Body of pancreas (tissue), 4 donors: ENCODE measurements around the gene ACCS. TPM values are rescaled to one million over a fixed set of nuclear protein-coding genes. Genes with fewer than 3 reads are reported as not detected.
A peak's percentile ranks its signal among the peaks of the same experiment; 100 is the strongest.

Source experiments
- ATAC-seq: fragments of 150-250 bp; one replicate; pipeline ENCODE4 v1.9.1; 2016
- DNase-seq, 4 donors: peaks; one replicate each; pipeline ENCODE4 v3.0.0-alpha.2; 2019
- H3K27ac ChIP-seq, 4 donors: fragments of 200-600 bp; sonication (generic); 1 replicate in 3 of 4; 2 replicates in 1 of 4; pipeline versions ENCODE4 v1.5.1 to v1.6.1; 2016 to 2019; ENCODE audit warnings: mild to moderate bottlenecking in 1 of 4, mixed read lengths in 1 of 4, moderate library complexity in 1 of 4
- H3K27me3 ChIP-seq, 2 donors: fragments of 200-600 bp; sonication (generic); one replicate each; pipeline ENCODE4 v1.6.0; 2016; ENCODE audit warnings: mild to moderate bottlenecking in 1 of 2
- H3K36me3 ChIP-seq, 2 donors: fragments of 200-600 bp; sonication (generic); replicated peaks in 1 of 2; 2 replicates each; pipeline ENCODE4 v1.5.1; 2016; ENCODE audit warnings: low read depth in 2 of 2; ENCODE audit not compliant: insufficient read depth in 1 of 2
- H3K4me1 ChIP-seq: fragments of 200-600 bp; sonication (generic); one replicate; pipeline ENCODE4 v1.6.0; 2016
- H3K4me3 ChIP-seq, 2 donors: fragments of 200-600 bp; sonication (generic); 1 replicate in 1 of 2; 2 replicates in 1 of 2; pipeline ENCODE4 v1.5.1; 2016 to 2019
- H3K9me3 ChIP-seq, 3 donors: fragments of 200-600 bp; sonication (generic); 1 replicate in 2 of 3; 2 replicates in 1 of 3; pipeline ENCODE4 v1.5.1; 2016
- POLR2A ChIP-seq, 3 donors: fragments of 450-650 bp; IDR thresholded peaks; one replicate each; pipeline ENCODE4 v1.6.1; 2016; ENCODE audit warnings: antibody characterized with exemption in 3 of 3, mild to moderate bottlenecking in 2 of 3
- WGBS, 2 donors: methylation state at CpG; one replicate each; pipeline ENCODE4 v1.1.5; 2017; 5-methylcytosine and 5-hydroxymethylcytosine counted together
- intact Hi-C: fragments of 100-400 bp; cut with DNase I; formaldehyde crosslinking; loops from one replicate; pipeline ENCODE4 v1.15.1; 2023
- total RNA-seq, 2 donors: library from RNA; depleted of rRNA; stranded (reverse); fragments of >200 nt; gene quantifications; one replicate each; pipeline ENCODE4 v1.1.0, GENCODE V29; 2016
- TF ChIP-seq, protein P1 (sequence below), 7 experiments: fragments of 450-650 bp in 4 of 7; fragments of 200-600 bp in 3 of 7; sonication (generic) in 3 of 7; IDR thresholded peaks; one replicate each; pipeline ENCODE4 v1.5.1; 2016 to 2019; ENCODE audit warnings: antibody characterized with exemption in 7 of 7

ACCS gene, protein sequence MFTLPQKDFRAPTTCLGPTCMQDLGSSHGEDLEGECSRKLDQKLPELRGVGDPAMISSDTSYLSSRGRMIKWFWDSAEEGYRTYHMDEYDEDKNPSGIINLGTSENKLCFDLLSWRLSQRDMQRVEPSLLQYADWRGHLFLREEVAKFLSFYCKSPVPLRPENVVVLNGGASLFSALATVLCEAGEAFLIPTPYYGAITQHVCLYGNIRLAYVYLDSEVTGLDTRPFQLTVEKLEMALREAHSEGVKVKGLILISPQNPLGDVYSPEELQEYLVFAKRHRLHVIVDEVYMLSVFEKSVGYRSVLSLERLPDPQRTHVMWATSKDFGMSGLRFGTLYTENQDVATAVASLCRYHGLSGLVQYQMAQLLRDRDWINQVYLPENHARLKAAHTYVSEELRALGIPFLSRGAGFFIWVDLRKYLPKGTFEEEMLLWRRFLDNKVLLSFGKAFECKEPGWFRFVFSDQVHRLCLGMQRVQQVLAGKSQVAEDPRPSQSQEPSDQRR
- total RNA-seq = 10 to 100 TPM; 14.3 to 64.9 TPM

GRCh38 chr11:44065841-44066731 is at the start of gene ACCS:
Gene ACCS, plus strand, starts transcription at chr11:44066270. Its CDS starts 1,358 bp downstream, at chr11:44067628.
- H3K9me3 ChIP-seq = no peaks in the 10 kb centered on the region
- peak within 1 kb of the TSS; percentile 70 to 73 for H3K4me3 ChIP-seq
- peak; percentile 94 for ATAC-seq
- H3K4me1 ChIP-seq = peaks cover 11% of the 10 kb centered on the region
- peak within 1 kb of the TSS; percentile 89 to 94 (median 90) for H3K27ac ChIP-seq
- no peaks in the 10 kb centered on the region for H3K36me3 ChIP-seq
- no peaks in the 10 kb centered on the region for H3K27me3 ChIP-seq
- 0% methylated on average over 43 to 70 of the region's 70 CpGs for WGBS, 2 donors
- TF ChIP-seq, protein P1, sequence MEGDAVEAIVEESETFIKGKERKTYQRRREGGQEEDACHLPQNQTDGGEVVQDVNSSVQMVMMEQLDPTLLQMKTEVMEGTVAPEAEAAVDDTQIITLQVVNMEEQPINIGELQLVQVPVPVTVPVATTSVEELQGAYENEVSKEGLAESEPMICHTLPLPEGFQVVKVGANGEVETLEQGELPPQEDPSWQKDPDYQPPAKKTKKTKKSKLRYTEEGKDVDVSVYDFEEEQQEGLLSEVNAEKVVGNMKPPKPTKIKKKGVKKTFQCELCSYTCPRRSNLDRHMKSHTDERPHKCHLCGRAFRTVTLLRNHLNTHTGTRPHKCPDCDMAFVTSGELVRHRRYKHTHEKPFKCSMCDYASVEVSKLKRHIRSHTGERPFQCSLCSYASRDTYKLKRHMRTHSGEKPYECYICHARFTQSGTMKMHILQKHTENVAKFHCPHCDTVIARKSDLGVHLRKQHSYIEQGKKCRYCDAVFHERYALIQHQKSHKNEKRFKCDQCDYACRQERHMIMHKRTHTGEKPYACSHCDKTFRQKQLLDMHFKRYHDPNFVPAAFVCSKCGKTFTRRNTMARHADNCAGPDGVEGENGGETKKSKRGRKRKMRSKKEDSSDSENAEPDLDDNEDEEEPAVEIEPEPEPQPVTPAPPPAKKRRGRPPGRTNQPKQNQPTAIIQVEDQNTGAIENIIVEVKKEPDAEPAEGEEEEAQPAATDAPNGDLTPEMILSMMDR (IDR thresholded peaks at IDR 0.05) = peak; percentile 75 to 96 (median 91)
- peak; percentile 66 to 85 (median 81) for TF ChIP-seq POLR2A (IDR thresholded peaks at IDR 0.05)
- intact Hi-C loops = no loop called here
- peak; percentile 96 to 98 (median 96) for DNase-seq

DNA sequence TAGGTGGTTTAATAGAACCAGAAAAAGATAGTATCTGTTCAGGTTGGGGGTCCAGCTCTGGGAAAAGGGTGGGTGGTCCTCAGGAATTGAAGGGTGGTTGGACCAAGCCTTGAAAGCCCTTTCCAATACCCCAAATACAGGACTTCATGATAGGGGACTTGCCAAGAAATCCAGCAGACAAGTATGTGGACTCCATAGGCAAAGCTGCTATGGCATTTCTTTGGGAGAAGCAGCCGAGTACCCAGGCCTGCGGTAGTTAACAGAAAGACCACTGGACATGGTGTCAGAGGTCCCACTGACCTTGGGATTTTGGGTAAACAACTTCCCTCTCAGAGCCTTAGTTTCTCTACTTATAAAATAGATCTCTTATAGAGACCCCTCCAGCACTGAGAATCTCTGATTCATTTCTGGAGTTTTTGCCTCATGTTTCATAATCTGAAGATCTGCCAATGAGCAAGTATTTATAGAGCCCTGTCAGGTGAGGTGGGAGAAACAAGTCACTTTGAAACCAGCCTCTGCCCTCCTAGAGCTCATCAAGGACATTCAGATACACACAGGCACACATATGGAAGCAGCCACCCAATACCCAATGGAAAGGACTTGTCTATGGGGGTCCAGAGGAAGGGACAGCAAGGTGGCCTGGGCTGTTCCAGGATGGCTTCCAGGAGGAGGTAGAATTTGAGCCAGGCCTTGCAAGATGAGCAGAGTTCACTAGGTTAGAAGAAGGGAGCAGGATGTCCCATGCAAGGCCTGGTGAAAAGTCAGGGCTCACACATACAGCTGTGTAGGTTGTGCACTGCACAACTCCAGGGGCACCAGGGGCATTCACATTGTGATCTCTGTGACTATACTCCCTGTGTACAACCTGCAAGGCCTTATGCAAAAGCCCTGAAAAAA is 49.3 kb upstream of the ACCS start:
- Histone ChIP-seq H3K4me3 (no peak overlapping the region), H3K36me3 (no peaks in the 10 kb centered on the region), H3K27me3 (no peaks in the 10 kb centered on the region), H3K9me3 (no peaks in the 10 kb centered on the region), H3K27ac (no peak overlapping the region), H3K4me1 (no peaks in the 10 kb centered on the region)
- no peak for TF ChIP-seq POLR2A (IDR thresholded peaks at IDR 0.05)
- TF ChIP-seq, protein P1 (IDR thresholded peaks at IDR 0.05) = no peak
- intact Hi-C loops = no loop called here
- 92 to 100% methylated on average over 2 of the region's 2 CpGs for WGBS, 2 donors
- DNase-seq = no peak
- no peak for ATAC-seq

- DNase-seq = peak in 1 of 4 donors; percentile 40
- no peak overlapping the region for H3K4me3 ChIP-seq
- ATAC-seq = peak; percentile 45
- H3K4me1 ChIP-seq = no peaks in the 10 kb centered on the region
- no peak for TF ChIP-seq POLR2A (IDR thresholded peaks at IDR 0.05)
- TF ChIP-seq, protein P1 (IDR thresholded peaks at IDR 0.05) = no peak
- intact Hi-C loops = no loop called here
- H3K36me3 ChIP-seq = no peaks in the 10 kb centered on the region
- H3K27me3 ChIP-seq = no peaks in the 10 kb centered on the region
- no peaks in the 10 kb centered on the region for H3K9me3 ChIP-seq
- 35 to 42% methylated on average over 2 to 3 of the region's 3 CpGs for WGBS, 2 donors
- peak overlapping the region in 2 of 4 donors; percentile 15 to 41 for H3K27ac ChIP-seq
These were observed 48.5 kb upstream of the ACCS start for GRCh38 chr11:44017443-44018126.

DNA sequence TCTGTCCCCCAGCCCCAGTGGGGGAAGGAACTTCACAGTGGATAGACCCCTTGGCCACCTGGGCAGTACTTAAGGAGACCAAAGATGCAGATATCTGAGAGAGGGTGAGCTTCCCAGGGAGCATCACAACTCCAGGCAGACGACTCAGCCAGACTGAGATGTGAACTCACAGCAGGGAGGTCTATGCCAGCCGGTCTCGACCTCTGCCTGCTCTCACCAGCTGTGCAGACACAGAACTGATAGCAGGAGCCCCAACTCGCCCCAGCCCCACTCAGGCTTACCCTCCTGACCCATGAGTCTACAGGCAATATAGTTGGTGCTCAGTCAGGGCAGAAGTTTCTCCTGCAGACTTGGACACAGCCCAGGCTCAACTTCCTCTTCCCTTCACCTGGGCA is 47.9 kb upstream of the ACCS start:
- WGBS, 2 donors = 11 to 12% methylated on average over 4 of the region's 4 CpGs
- Histone ChIP-seq H3K36me3 (no peaks in the 10 kb centered on the region), H3K27me3 (no peaks in the 10 kb centered on the region), H3K27ac (peak overlapping the region in 2 of 4 donors; percentile 15 to 41), H3K4me3 (no peak overlapping the region), H3K4me1 (no peaks in the 10 kb centered on the region), H3K9me3 (no peaks in the 10 kb centered on the region)
- ATAC-seq (no peak), DNase-seq (no peak)
- no peak for TF ChIP-seq POLR2A (IDR thresholded peaks at IDR 0.05)
- TF ChIP-seq, protein P1 (IDR thresholded peaks at IDR 0.05) = no peak
- intact Hi-C loops = no loop called here
